ENCODE results near the gene DLL4. TPM values are rescaled to one million over a fixed set of nuclear protein-coding genes. Genes with fewer than 3 reads are reported as not detected.

DLL4 gene
- total RNA-seq, 4 donors from 2014 or later: 18.2 to 31.1 (median 22.6) TPM

GRCh38 chr15:40922608-40923005, 6.5 kb upstream of the DLL4 start:
- TF ChIP-seq POLR2A (IDR thresholded peaks at IDR 0.05): no peak
- TF ChIP-seq, protein P1, sequence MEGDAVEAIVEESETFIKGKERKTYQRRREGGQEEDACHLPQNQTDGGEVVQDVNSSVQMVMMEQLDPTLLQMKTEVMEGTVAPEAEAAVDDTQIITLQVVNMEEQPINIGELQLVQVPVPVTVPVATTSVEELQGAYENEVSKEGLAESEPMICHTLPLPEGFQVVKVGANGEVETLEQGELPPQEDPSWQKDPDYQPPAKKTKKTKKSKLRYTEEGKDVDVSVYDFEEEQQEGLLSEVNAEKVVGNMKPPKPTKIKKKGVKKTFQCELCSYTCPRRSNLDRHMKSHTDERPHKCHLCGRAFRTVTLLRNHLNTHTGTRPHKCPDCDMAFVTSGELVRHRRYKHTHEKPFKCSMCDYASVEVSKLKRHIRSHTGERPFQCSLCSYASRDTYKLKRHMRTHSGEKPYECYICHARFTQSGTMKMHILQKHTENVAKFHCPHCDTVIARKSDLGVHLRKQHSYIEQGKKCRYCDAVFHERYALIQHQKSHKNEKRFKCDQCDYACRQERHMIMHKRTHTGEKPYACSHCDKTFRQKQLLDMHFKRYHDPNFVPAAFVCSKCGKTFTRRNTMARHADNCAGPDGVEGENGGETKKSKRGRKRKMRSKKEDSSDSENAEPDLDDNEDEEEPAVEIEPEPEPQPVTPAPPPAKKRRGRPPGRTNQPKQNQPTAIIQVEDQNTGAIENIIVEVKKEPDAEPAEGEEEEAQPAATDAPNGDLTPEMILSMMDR (IDR thresholded peaks at IDR 0.05): no peak
- no peaks in the 10 kb centered on the region for H3K36me3 ChIP-seq

GRCh38 chr15:40923551-40923950, 5.6 kb upstream of the DLL4 start:
- Histone ChIP-seq H3K9me3 (no peaks in the 10 kb centered on the region), H3K4me1 (peaks cover 0 to 15% of the 10 kb centered on the region in 2 donors), H3K27ac (no peak overlapping the region), H3K36me3 (no peaks in the 10 kb centered on the region), H3K4me3 (no peak overlapping the region), H3K27me3 (peaks cover 0 to 14% of the 10 kb centered on the region in 2 donors)
- intact Hi-C loops (cut with DNase I; ENCODE audit: low total_unique reads): no loop called here
- DNase-seq: no peak
- TF ChIP-seq POLR2A (IDR thresholded peaks at IDR 0.05): no peak
- TF ChIP-seq, protein P1 (IDR thresholded peaks at IDR 0.05): no peak

More at GRCh38 chr15:40922608-40923005, 6.5 kb upstream of the DLL4 start:
- H3K9me3 ChIP-seq: no peaks in the 10 kb centered on the region
- no peak overlapping the region for H3K4me3 ChIP-seq
- no peak overlapping the region for H3K27ac ChIP-seq
- peaks cover 0 to 6% of the 10 kb centered on the region in 2 donors for H3K27me3 ChIP-seq
- DNase-seq: no peak
- intact Hi-C loops (cut with DNase I; ENCODE audit: low total_unique reads): no loop called here
- peaks cover 0 to 7% of the 10 kb centered on the region in 2 donors for H3K4me1 ChIP-seq

DNA sequence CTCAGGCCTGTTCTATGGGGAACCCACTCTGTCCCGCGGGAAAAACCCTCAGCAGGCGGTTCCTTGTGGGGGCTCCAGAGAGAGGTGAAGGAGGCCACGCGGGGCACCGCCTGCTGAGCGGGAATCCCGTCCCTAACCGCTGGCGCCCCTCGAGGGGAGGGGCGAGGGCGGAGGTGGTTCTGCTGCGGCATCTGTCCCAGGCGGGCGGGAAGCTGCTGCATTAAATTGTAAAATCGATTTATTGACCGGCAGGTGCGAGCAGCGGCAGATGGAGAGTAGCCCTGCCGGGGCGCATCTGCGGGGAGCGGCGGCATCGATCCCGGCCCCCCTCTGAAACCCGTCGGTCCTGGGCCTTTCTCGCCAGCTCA, 3.7 kb upstream of the DLL4 start:
- no peak for TF ChIP-seq POLR2A (IDR thresholded peaks at IDR 0.05)
- TF ChIP-seq, protein P1 (IDR thresholded peaks at IDR 0.05): no peak
- Histone ChIP-seq H3K4me1 (peaks cover 0 to 34% of the 10 kb centered on the region in 2 donors), H3K36me3 (no peaks in the 10 kb centered on the region), H3K9me3 (no peaks in the 10 kb centered on the region), H3K27me3 (peaks cover 0 to 20% of the 10 kb centered on the region in 2 donors), H3K4me3 (no peak overlapping the region), H3K27ac (no peak overlapping the region)
- no peak for DNase-seq
- intact Hi-C loops (cut with DNase I; ENCODE audit: low total_unique reads): no loop called here

DNA sequence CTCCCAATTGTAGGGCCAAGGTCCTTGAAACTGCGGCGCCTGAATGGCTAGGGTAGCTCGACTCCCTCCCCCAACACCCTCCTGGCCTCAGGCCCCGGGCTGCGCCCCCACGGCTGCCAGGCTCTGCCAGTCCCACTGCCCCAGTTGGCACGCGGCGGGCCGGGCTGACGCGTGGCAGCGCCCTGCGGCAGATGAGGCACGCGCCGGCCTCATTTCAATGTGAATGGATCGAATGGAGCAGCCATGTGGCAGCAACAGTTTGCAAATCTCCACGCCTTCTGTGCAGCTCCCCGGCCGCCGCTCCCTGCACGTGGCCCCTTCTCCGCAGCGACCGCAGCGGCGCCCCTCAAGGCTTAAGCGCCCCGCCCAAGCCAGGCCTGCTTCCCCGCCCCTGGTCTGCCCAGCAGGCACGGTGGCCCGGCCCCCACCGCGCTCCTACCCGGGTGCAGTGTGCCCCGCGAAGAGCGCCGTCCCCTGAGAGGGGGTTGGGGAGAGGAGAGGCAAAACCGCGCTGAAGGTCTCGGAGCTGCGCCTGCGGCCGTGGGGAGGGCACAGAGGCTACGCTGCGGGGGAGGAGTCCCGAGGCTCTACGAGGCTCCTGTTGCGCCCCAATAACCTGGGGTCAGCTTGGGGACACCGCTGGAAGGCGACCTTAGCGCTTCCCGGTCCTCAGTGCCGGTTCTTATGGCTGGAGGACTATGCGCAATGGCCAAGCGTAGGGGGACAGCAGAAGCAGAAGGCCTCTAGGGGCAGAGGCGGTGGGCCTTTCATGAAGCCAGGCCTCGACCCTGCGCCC, 3.1 kb upstream of the DLL4 start:
- Histone ChIP-seq H3K9me3 (no peaks in the 10 kb centered on the region), H3K27me3 (peaks cover 2 to 26% of the 10 kb centered on the region in 2 donors), H3K4me1 (peaks cover 0 to 40% of the 10 kb centered on the region in 2 donors), H3K36me3 (no peaks in the 10 kb centered on the region), H3K4me3 (no peak overlapping the region), H3K27ac (no peak overlapping the region)
- intact Hi-C loops (cut with DNase I; ENCODE audit: low total_unique reads): no loop called here
- no peak for TF ChIP-seq POLR2A (IDR thresholded peaks at IDR 0.05)
- TF ChIP-seq, protein P1 (IDR thresholded peaks at IDR 0.05): no peak
- no peak for DNase-seq

DNA sequence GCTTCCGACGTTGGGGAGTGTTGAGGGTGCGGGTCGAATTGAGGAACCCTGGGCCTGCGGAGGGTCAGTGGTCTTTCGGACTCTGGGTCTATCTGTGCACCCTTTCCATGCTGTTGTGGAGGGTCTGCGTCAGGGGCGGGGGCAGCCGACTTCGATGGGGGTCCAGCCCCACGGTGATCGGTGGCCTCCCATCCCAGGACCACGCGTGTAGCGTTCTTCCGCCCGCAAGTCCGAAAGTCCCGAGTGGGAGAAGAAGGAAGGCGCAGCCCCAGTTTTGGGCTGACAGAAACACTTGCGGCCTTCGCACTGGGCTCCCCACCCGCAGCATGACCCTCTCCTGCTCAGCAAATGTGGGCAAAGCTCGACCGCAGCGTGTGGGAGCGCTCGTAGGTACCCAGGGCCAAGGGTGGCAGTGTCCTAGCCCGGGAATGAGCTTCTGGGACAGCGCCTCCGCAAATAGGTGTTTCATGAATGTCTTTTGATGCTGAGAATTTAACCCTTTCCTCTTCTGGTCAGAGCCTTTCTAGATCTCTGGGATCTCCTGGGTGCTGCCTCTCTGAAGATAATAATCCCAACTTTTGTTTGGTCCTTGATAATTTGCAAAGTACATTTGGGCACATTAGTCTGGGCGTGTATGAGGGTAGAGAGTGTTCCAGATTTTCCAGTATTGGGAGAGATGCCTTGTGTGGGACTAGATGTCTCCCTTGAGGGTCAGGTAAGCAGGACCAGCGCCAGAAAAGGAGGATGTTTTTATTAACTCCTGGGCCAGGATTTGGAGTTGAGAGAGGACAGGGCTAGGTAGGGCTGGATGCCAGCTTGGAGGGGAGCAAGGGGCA, 2.3 kb upstream of the DLL4 start:
- peaks cover 0 to 42% of the 10 kb centered on the region in 2 donors for H3K4me1 ChIP-seq
- H3K4me3 ChIP-seq: no peak overlapping the region
- intact Hi-C loops (cut with DNase I; ENCODE audit: low total_unique reads): no loop called here
- no peak for DNase-seq
- H3K36me3 ChIP-seq: no peaks in the 10 kb centered on the region
- H3K9me3 ChIP-seq: no peaks in the 10 kb centered on the region
- H3K27ac ChIP-seq: no peak overlapping the region
- H3K27me3 ChIP-seq: peaks cover 10 to 33% of the 10 kb centered on the region in 2 donors
- TF ChIP-seq, protein P1 (IDR thresholded peaks at IDR 0.05): no peak
- TF ChIP-seq POLR2A (IDR thresholded peaks at IDR 0.05): no peak

Measured in uterus (tissue), 4 donors.